Jurkat, Clone E6-1 (cell line): ENCODE measurements around the gene CCER1. TPM values are rescaled to one million over a fixed set of nuclear protein-coding genes. Genes with fewer than 3 reads are reported as not detected.
"Not testable (repeated sequence)": the region's sequence is repeated elsewhere in the genome, so short reads cannot be mapped to it uniquely, and the experiment has no call there.

Source experiments
- DNase-seq: peaks from one replicate; pipeline ENCODE4 v3.0.0-alpha.2; 2011; ENCODE audit warnings: low read depth, low spot score
- H3K4me3 ChIP-seq: 2 replicates; pipeline ENCODE4 v1.5.1; 2011; ENCODE audit warnings: mild to moderate bottlenecking, low read length, control low read depth, moderate library complexity
- polyA plus RNA-seq: library from polyadenylated mRNA; unstranded; fragments of >200 nt; gene quantifications from one replicate; pipeline ENCODE4 v1.2.1, GENCODE V29; 2012; ENCODE audit warnings: missing spikeins; ENCODE audit not compliant: insufficient read length, insufficient read depth

Gene CCER1, protein sequence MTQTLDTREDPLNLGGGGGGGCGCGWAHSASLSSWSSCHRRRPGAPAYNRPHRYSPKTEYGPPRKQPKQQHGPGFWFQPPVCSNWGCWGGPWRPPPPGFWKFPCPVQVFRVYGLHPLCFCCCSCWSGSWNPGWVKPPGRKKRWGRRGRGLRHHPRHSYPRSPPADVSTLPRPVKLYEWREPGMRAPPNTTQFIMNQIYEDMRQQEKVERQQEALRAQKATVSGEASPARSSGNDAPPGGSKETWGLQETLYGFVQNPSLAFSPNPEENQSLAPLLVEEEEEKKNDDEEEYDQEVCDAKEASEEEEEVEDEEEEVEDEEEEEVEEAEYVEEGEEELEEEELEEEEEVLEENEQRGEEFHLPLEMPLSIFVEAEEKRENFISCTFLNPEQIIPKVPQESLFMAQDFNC
- not detected for polyA plus RNA-seq

DNA sequence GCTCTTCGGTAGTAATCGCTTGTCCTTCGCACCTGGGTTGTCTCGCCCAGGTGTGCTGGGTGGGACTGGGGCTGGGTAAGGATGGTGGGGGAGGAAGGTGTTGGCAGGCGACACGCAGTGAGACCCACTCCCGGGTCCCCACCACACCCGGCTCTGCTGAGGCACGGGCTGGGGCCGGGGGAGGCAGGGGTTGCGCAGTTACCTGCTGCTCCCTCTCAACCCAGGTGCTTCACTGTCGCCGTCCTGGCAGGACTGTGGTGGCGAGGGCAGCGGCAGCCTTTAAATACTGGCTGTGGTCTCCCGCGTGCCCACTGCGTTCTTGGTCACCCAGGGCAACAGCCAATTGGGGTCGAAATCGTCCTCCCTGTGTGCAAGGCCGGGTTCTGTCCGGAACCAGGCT is at the start of gene CCER1:
TSS of gene CCER1 (minus strand) at position 256 of the 400 bp plus-strand sequence. CDS start 434 bp downstream, outside the sequence.
- DNase-seq: no peak
- H3K4me3 ChIP-seq: no peak within 1 kb of the TSS

DNA sequence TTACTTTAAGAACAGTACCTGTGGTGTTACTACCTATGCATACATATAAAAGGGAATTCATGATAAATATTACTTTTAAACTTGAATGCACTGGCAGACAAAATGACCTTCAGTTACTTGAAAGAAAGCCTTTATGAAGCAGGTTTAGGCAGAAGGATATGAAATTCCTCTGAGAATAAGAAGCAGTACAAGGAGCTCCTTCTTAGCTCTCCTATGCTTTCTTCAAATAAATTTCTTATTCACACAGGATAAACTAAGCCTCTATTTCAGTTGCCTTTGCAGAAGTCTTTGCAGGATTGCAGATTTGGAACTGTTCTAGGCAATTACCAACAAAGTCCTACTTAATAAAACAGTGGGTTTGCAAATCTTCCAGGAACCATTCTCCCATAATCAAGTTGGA is 48.8 kb upstream of the CCER1 start:
- no peak for DNase-seq
- H3K4me3 ChIP-seq: no peak overlapping the region

DNA sequence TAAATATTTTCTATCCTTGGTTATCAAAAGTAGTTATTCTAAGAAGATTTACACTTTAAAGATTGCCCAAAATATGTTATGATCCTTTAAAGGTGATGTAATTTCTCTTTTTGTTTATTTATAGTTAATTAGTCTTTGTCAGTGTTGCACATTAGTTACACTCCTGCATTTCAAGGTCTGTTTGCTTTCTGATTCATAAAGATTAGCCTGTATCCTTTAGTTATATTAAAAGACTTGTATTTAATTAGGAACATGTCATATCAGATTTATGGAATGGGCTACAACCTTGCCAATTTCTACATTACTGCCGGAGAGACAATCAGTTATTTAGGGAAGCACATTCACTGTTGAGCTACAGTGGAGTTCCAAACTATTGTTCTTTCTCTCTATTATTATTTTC is 46.3 kb upstream of the CCER1 start:
- H3K4me3 ChIP-seq: no peak overlapping the region
- no peak for DNase-seq

DNA sequence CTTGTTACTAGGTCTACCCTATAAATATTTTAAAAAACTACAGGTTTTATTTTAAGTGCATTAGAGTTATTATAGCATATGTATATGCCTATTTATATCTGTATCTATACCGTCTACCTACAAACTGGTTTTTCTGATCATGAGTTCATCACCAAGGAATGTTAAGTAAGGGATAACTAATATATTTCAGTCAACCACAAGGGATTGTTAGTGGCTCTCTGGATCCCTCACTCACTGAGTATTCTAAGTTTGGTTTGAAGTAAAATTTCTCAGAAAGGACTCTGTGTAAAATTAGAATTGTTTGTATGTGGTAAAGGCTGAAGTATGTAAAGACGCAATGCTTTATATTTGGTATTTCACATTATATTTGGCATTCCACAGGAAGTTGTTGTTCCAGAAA is 45.0 kb upstream of the CCER1 start:
- no peak for DNase-seq
- no peak overlapping the region for H3K4me3 ChIP-seq

DNA sequence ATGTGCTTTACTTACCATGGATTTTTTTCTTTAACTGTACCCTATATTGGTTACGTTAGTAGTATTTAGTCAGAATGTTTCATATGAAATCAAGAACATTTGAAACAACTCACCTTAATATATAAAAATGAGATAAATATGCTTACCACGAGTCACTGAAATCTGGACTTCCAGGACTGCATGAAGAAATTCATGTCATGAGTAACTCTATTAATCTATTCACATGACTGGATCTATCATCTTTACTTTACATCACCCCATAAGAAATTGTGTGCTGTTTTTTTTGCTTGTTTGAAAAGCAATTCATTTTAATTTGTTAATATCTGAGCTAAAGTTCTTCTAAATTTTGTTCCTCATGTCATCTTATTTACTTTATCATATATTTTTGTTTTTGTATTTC is 44.6 kb upstream of the CCER1 start:
- DNase-seq: no peak
- H3K4me3 ChIP-seq: no peak overlapping the region

DNA sequence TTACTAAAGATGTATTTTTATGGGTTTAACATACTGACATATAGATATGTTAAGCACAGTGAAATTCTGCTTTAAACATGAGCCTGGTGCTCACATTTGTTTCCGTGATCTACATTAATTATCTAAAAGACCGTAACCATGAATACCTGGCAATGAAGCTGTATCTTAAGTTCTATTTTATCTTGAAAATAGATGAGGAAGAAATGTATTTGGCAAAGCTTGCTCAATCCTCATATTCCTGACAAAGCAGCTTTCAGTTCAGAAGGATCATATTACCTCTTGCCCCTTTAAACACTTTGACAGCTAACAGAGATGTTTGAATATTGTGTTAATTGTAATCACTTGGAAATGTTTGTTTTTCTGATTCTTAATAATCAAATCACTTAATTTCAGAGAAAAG is 40.0 kb upstream of the CCER1 start:
- DNase-seq: no peak
- H3K4me3 ChIP-seq: no peak overlapping the region

DNA sequence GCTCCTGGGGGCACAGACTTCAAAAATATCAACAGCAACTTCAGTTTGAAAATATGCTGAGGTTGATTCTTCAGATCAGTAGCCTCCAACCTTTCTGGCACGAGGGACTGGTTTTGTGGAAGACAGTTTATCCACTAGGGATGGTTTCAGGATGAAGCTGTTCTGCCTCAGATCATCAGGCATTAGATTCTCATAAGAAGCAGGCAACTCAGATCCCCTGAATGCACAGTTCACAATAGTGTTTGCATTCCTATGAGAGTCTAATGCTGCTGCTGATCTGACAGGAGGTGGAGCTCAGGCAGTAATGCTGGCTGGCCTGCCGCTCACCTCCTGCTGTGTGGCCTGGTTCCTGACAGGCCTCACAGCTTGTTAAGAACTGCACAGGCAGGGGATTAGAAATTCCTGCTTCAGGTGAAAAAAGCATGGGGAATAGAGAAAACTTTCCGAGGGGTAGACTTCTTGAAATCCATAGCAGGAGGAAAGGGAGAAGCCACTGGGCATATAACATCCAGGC is 37.0 kb upstream of the CCER1 start:
- DNase-seq: no peak
- H3K4me3 ChIP-seq: no peak overlapping the region

DNA sequence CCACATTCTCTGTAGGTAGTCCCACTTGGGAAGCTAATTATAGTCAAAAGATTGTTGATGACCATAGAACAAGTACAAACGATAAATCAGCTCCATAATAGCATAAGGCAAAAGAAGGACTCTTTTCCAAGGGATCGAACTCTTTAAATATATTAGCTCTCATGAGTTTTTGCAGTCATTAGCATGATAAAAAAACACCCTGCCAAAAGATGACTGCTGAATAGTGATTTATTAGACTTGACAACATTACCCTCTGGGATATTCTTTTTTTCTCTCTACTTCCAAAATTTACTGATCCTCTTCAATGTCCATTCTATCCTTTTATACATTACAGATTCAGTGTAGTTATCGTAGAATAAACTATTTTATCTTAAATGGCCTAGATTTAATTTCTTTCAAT is 35.6 kb upstream of the CCER1 start:
- no peak overlapping the region for H3K4me3 ChIP-seq
- no peak for DNase-seq

DNA sequence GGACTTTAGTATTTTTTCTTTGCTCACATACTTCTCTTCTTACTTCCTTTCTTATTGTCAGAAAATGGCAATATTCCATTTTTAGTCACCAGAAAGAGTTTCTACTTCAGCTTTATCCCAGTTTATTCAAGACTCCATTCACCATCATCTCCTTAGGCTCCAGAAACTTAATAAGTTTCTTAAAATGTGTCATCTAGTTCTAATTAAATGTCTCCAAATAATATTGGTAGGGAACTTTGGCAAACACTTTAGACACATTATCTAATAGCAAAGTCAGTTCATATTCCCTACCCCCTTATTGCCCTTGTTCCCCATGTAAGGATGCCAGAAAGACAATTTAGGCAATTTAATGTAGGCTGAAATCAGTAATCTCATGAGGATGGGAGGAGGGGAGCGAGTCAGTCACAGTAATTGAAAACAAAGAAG is 34.7 kb upstream of the CCER1 start:
- no peak overlapping the region for H3K4me3 ChIP-seq
- no peak for DNase-seq

DNA sequence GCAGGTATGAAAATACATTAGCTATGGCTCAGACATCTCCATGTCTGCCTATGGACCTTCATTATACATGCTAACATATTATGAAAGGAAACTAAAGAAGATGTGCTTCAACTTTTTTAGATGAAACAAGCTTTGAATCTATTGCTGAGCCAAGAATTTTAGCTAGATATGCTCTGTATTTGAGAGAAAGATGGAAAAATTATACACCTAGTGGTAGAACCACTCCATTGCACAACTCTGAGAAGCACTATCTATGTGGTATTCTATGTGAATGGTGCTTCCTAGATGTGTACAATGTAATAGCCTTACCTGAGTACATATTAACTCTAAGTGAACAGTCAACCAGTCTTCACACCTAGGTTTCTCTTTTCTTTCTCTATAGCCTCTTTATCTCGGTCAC is 32.5 kb upstream of the CCER1 start:
- peak; percentile 8 for DNase-seq
- H3K4me3 ChIP-seq: no peak overlapping the region

DNA sequence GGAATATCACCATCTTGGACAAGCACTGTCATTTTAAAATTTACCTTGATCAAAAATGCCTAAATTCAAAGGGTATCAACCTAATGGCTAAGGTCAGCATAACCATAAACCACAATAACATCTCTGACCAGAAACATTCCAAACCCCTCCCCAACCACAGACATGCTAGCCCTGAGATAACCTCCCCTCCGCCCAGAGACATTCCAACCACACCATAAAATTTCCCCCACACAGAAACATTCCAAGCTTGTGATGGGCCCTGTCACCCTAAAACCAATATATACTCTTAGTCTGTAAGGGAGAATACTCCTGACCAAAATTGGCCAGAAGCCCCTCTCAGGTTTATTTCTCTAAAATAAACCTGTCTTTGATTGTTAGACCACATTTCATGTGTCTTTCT is 32.1 kb upstream of the CCER1 start:
- no peak overlapping the region for H3K4me3 ChIP-seq
- DNase-seq: no peak

DNA sequence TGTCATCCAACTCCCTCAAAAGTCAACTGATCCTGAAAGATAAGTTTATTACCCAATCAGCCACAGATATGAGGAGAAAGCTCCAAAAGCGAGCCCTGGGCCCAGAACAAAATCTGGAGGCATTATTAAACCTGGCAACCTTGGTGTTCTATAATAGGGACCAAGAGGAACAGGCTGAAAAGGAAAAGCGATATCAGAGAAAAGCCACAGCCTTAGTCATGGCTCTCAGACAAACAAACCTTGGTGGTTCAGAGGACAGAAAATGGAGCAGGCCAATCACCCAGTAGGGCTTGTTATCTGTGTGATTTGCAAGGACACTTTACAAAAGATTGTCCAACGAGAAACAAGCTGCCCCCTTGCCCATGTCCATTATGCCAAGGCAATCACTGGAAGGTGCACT is 30.4 kb upstream of the CCER1 start:
- H3K4me3 ChIP-seq, DNase-seq: not testable (repeated sequence)

DNA sequence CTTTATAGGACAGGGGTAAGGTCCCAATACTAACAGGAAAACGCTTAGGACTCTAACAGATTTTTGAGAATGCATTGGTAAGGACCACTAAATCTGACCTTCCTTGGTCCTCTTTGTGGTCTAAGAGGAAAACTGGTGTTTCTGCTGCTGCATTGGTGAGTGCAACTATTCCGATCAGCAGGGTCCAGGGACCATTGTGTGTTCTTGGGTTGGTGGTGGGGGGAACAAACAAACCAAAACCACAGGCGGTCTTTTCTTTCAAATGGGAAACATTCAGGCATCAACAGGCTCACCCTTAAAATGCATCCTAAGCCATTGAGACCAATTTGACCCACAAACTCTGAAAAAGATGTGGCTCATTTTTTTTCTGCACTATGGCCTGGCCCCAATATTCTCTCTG is 29.1 kb upstream of the CCER1 start:
- no peak for DNase-seq
- H3K4me3 ChIP-seq: no peak overlapping the region

DNA sequence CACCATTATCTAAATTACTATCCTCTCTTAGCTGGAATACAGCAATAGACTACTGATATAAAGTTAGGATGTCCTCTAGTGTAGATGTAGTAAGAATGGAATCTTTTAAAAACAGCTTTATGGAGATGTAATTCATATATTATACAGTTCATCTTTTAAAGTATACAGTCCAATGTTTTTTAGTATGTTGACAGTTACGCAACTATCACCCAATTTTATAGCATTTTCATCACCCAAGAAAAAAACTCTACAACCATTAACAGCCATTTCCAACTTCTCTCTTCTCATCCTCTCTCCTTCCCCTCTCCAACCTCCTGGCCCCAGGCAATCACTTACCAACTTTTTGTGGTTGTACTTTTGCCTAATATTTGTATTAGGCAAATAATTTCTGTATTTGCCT is 27.2 kb upstream of the CCER1 start:
- DNase-seq: no peak

DNA sequence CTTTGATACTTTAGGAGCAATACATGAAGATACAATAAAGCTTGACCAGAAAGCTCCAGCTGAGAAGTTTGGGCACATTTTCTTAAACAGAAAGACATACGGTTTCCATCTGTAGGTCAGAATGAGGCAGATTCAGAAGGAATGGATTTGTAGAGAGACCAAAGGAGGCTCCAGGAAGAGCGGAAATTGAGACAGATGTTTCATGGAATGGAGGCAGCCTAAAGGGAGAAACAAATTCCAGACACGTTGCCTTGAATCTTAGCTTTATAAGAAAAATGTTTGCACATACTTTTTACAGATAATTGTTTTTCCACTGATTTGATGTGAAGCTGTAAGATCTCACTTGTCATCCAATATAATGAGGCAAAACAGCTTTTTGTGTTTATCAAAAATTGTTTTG is 25.0 kb upstream of the CCER1 start:
- no peak for DNase-seq
- H3K4me3 ChIP-seq: no peak overlapping the region

More for the DNA sequence above, 27.2 kb upstream of the CCER1 start:
- H3K4me3 ChIP-seq: no peak overlapping the region

DNA sequence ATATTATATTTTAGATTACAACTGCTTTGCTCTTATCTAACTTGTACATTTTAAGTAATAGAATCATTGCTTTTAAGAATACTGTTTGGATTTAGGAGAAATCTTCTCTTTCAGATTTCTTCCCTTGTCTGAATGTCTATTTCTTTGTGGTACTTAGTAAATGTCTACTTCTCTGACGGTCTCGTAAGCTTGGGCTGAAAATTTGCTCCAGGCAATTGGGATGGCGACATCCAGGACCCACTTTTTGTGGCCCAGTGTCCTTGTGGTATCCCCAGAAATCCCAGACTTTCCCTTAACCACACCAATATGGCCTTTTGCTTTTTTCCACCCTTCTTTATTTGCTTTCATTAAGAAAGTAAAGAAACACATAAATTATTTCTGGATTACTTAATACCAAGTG is 24.0 kb upstream of the CCER1 start:
- DNase-seq: no peak
- no peak overlapping the region for H3K4me3 ChIP-seq

DNA sequence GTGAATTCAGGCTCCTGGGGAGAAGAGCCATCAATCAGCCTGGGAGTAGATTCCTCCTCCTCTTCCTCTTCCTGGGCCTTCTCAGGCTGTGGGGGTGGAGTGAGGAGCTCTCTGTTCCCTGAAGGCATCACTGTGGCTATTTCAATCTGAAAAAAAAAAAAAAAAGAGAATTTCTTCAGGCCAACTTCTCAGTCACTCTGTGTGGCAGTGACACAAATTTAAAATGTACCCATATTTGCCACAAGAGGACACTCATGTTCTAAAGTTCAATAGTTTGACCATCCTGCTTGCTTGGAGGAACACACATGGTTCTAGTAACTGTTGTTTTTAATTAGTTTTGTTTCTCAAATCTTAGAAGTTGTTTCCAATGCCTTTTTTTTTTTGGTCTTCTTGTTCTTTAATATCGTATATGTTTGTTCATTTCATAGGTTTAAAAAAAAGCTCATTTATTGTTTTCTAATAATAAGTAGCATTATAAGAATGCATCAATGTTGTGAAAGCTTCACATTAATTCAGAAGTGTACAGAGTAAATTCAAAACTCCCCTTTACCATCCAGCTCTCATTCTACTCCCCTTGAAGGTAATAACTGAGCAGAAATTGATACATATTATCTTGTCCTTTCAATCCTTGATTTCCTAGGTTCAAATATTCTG is 23.3 kb upstream of the CCER1 start:
- no peak for DNase-seq
- H3K4me3 ChIP-seq: no peak overlapping the region

DNA sequence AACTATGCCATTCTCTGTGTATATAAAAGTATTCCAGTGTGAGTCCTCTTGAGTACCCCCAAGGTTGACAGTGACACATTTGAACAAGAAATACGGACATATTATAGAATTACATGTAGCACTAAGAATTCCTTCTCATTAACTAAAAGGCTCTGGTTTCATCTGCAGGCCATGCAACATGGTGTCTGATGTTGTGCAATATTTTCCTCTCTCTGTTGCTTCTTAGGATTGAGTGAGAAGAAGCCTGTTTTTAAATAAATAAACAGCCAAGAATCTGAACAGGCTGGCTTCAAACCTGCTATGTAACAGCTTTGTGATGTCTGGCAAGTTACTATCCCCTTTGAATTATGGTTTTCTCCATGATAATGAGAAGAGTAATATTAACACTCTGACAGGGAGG is 22.2 kb upstream of the CCER1 start:
- no peak overlapping the region for H3K4me3 ChIP-seq
- DNase-seq: no peak

DNA sequence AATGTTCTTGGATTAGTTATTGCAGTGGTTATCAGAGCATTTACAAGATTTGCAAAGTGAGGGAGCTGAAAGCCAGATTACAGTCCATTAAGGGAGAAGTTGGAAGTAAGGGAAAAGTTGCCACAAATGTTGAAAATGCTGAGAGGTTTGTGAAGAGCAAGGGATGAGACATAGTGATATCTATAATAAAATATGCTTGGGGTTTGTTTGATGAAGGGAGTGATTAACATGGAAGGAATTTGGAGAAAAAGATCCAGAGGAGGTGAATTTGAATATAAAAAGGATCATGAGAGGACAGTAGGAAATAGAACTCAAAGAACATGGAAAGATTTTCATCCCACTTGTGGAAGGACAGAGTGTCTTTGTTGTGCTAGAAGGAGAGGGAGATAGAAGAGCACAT is 19.3 kb upstream of the CCER1 start:
- no peak overlapping the region for H3K4me3 ChIP-seq
- DNase-seq: no peak

DNA sequence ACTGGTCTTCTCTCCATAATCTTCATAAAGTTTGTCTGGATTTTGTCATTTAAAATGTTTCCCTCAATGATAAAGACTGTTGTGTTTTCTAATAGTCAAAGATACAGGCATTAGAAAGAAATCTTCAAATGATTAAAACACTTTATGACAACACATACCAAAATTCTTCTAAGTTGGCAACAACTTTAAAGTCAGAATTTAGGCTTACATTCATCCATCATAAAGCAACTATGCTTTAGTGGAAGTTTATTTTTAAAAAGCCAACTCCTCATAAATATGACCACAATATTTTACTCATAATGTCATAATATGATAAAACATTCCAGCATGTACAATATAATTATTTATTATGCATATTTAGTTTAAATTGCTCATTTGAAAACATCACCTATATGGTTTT is 17.2 kb upstream of the CCER1 start:
- DNase-seq: no peak
- no peak overlapping the region for H3K4me3 ChIP-seq

DNA sequence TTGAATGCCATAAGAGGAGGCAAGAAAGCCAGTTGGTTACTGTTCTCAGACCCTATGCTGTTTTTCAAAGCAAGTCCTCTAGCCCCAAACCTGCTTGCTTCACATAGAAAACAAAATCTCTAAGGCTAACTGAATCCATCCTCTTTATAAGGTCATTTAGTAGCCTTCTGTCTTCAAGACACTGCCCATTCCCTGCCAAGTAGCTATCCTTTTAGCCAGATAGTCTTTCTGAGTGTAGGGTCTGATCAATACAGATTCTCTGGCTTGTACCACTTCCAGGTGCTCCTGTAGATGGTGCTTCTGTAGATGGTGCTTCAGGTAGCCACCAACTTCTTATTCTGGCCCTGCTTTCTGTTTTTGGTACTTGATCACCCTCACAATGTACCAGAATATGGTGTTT is 15.9 kb upstream of the CCER1 start:
- no peak overlapping the region for H3K4me3 ChIP-seq
- DNase-seq: no peak
